CD4-positive, alpha-beta T cell (primary cell): ENCODE data around the gene ADAMTS20. TPM values are rescaled to one million over a fixed set of nuclear protein-coding genes. Genes with fewer than 3 reads are reported as not detected.

Experiments used
- ATAC-seq: fragments of 200-7000 bp; cut with Tn5 transposase; one replicate; pipeline ENCODE4 v1.10.0; 2022; ENCODE audit warnings: mild to moderate bottlenecking; ENCODE audit not compliant: poor library complexity
- CTCF ChIA-PET: fragments of 350-600 bp; sonication (Branson Sonifier 250); formaldehyde crosslinking; loops from one replicate; lab custom pipeline; 2021; ENCODE audit warnings: antibody characterized with exemption, inconsistent platforms; lab: Charles Lee
- POLR2A ChIA-PET: fragments of 350-600 bp; sonication (Branson Sonifier 250); formaldehyde crosslinking; loops from one replicate; lab custom pipeline; 2021; ENCODE audit warnings: antibody characterized with exemption, inconsistent platforms; lab: Charles Lee
- DNase-seq, 14 experiments: peaks; one replicate each; pipeline ENCODE4 v3.0.0-alpha.2; 2013 to 2020; ENCODE audit warnings: mixed read lengths in 2 of 14
- H3K27ac ChIP-seq, 2 donors: one replicate each; pipeline versions ENCODE4 v1.5.1 to v1.7.0; 2013; ENCODE audit warnings: low read length in 2 of 2, low read depth in 1 of 2, mild to moderate bottlenecking in 1 of 2
- H3K27me3 ChIP-seq, 2 experiments: 1 replicate in 1 of 2; 2 replicates in 1 of 2; pipeline versions ENCODE4 v1.6.1 to v1.7.0; 2013; ENCODE audit warnings: low read length in 2 of 2, control low read depth in 1 of 2, mild to moderate bottlenecking in 1 of 2, moderate library complexity in 1 of 2; ENCODE audit not compliant: insufficient read depth in 2 of 2, control insufficient read depth in 1 of 2
- H3K36me3 ChIP-seq: one replicate; pipeline ENCODE4 v1.6.1; 2013; ENCODE audit warnings: low read length, control low read depth; ENCODE audit not compliant: insufficient read depth
- H3K4me1 ChIP-seq: one replicate; pipeline ENCODE4 v1.6.1; 2013; ENCODE audit warnings: low read length, control low read depth; ENCODE audit not compliant: insufficient read depth
- H3K4me3 ChIP-seq: one replicate; pipeline ENCODE4 v1.5.1; 2013; ENCODE audit warnings: mild to moderate bottlenecking, low read length, moderate library complexity
- H3K9me3 ChIP-seq, 2 experiments: 1 replicate in 1 of 2; 2 replicates in 1 of 2; pipeline versions ENCODE4 v1.6.1 to v1.7.0; 2013; ENCODE audit warnings: low read length in 2 of 2, mild to moderate bottlenecking in 2 of 2, control low read depth in 1 of 2, moderate library complexity in 1 of 2; ENCODE audit not compliant: control insufficient read depth in 1 of 2, insufficient read depth in 1 of 2
- H3K27ac Mint-ChIP-seq: one replicate; pipeline ENCODE4 v1.8.0; 2020; ENCODE audit warnings: mixed read lengths
- H3K27me3 Mint-ChIP-seq: one replicate; pipeline ENCODE4 v1.8.0; 2021; ENCODE audit warnings: mixed read lengths
- H3K36me3 Mint-ChIP-seq: one replicate; pipeline ENCODE4 v1.8.0; 2021; ENCODE audit warnings: low read depth, mixed read lengths
- H3K4me1 Mint-ChIP-seq: one replicate; pipeline ENCODE4 v1.8.0; 2021; ENCODE audit warnings: low read depth, mixed read lengths
- H3K4me3 Mint-ChIP-seq: one replicate; pipeline ENCODE4 v1.8.0; 2020; ENCODE audit warnings: mild to moderate bottlenecking, mixed read lengths
- H3K9me3 Mint-ChIP-seq: one replicate; pipeline ENCODE4 v1.8.0; 2020; ENCODE audit warnings: mixed read lengths
- intact Hi-C, 2 experiments: fragments of 100-400 bp; cut with DNase I in 1 of 2; cut with micrococcal nuclease in 1 of 2; formaldehyde crosslinking; loops; one replicate each; pipeline versions ENCODE4 v1.15.1 to v1.9.0; 2023 to 2025; cut with DNase I, micrococcal nuclease
- total RNA-seq, 174 experiments: library from RNA in 2 of 174; stranded (reverse) in 2 of 174; gene quantifications; one replicate each; pipeline ENCODE4 v1.2.3 and lab custom pipeline; 2021 to 2026
- TF ChIP-seq, protein P1 (sequence below): fragments of 200-600 bp; IDR thresholded peaks from one replicate; pipeline ENCODE4 v1.8.0; 2022; ENCODE audit warnings: antibody characterized with exemption, mild to moderate bottlenecking

Gene ADAMTS20
- total RNA-seq, 2 experiments from 2014 or later: not detected

GRCh38 chr12:43501703-43502102 lies 50.3 kb downstream of the ADAMTS20 start:
- Mint-ChIP-seq H3K4me1 (no peaks in the 10 kb centered on the region), H3K4me3 (no peak overlapping the region), H3K36me3 (no peaks in the 10 kb centered on the region), H3K27me3 (no peaks in the 10 kb centered on the region), H3K27ac (no peak overlapping the region), H3K9me3 (no peaks in the 10 kb centered on the region)
- H3K4me3 ChIP-seq: no peak overlapping the region
- DNase-seq (no peak), ATAC-seq (no peak)
- intact Hi-C loops: loop anchor here in 1 of 2 experiments (5.0 kb wide), 1 partner anchor 381 kb away; no protein-coding TSS in a partner anchor
- CTCF ChIA-PET: no interaction called here
- POLR2A ChIA-PET: no interaction called here
- no peaks in the 10 kb centered on the region for H3K27me3 ChIP-seq
- H3K27ac ChIP-seq: no peak overlapping the region
- no peaks in the 10 kb centered on the region for H3K36me3 ChIP-seq
- TF ChIP-seq, protein P1, sequence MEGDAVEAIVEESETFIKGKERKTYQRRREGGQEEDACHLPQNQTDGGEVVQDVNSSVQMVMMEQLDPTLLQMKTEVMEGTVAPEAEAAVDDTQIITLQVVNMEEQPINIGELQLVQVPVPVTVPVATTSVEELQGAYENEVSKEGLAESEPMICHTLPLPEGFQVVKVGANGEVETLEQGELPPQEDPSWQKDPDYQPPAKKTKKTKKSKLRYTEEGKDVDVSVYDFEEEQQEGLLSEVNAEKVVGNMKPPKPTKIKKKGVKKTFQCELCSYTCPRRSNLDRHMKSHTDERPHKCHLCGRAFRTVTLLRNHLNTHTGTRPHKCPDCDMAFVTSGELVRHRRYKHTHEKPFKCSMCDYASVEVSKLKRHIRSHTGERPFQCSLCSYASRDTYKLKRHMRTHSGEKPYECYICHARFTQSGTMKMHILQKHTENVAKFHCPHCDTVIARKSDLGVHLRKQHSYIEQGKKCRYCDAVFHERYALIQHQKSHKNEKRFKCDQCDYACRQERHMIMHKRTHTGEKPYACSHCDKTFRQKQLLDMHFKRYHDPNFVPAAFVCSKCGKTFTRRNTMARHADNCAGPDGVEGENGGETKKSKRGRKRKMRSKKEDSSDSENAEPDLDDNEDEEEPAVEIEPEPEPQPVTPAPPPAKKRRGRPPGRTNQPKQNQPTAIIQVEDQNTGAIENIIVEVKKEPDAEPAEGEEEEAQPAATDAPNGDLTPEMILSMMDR: no peak
- H3K4me1 ChIP-seq: no peaks in the 10 kb centered on the region
- no peaks in the 10 kb centered on the region for H3K9me3 ChIP-seq

DNA sequence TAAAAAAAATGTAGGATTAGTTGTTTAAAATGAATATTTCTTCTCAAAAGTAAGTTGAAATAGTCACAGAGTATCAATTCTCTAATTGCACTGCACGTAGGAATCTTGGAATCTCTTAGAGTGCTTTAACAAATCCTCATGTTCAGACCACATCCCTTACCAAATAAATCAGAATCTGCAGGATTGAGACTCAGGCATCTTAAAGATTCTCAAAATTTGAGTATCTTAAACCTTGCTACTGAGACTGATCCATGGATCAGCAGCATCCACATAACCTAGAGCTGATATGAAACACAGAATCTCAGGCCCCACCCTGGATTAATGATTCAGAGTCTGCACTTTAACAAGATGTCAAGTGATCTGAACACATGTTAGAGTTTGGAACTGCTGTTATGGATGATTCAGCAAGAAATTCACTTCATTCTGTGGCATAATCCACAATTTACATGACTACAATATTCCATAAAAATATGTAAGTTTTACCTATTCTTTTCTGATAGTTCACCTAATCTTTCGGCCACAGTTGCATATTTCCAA lies 58.7 kb downstream of the ADAMTS20 start:
- Histone ChIP-seq H3K9me3 (no peaks in the 10 kb centered on the region), H3K4me3 (no peak overlapping the region), H3K27ac (no peak overlapping the region), H3K27me3 (no peaks in the 10 kb centered on the region), H3K36me3 (no peaks in the 10 kb centered on the region), H3K4me1 (no peaks in the 10 kb centered on the region)
- no peak overlapping the region for H3K4me3 Mint-ChIP-seq
- peaks cover 5% of the 10 kb centered on the region for H3K27me3 Mint-ChIP-seq
- TF ChIP-seq, protein P1: no peak
- intact Hi-C loops: no loop called here
- no peak overlapping the region for H3K27ac Mint-ChIP-seq
- DNase-seq (no peak), ATAC-seq (no peak)
- H3K9me3 Mint-ChIP-seq: no peaks in the 10 kb centered on the region
- no peaks in the 10 kb centered on the region for H3K36me3 Mint-ChIP-seq
- H3K4me1 Mint-ChIP-seq: no peaks in the 10 kb centered on the region
- POLR2A ChIA-PET: no interaction called here
- CTCF ChIA-PET: no interaction called here

- Histone ChIP-seq H3K9me3 (no peaks in the 10 kb centered on the region), H3K4me1 (no peaks in the 10 kb centered on the region), H3K36me3 (no peaks in the 10 kb centered on the region), H3K4me3 (no peak overlapping the region), H3K27me3 (no peaks in the 10 kb centered on the region), H3K27ac (no peak overlapping the region)
- ChIA-PET CTCF (no interaction called here), POLR2A (no interaction called here)
- no peaks in the 10 kb centered on the region for H3K27me3 Mint-ChIP-seq
- H3K27ac Mint-ChIP-seq: no peak overlapping the region
- H3K4me1 Mint-ChIP-seq: no peaks in the 10 kb centered on the region
- no peak overlapping the region for H3K4me3 Mint-ChIP-seq
- no peaks in the 10 kb centered on the region for H3K9me3 Mint-ChIP-seq
- no peak for ATAC-seq
- no peaks in the 10 kb centered on the region for H3K36me3 Mint-ChIP-seq
- TF ChIP-seq, protein P1: no peak
- intact Hi-C loops: no loop called here
- no peak for DNase-seq
These were observed 69.5 kb downstream of the ADAMTS20 start for GRCh38 chr12:43482311-43483085.
